Right cardiac atrium (tissue), 5 donors: ENCODE data around the gene ANKRD2. TPM values are rescaled to one million over a fixed set of nuclear protein-coding genes. Genes with fewer than 3 reads are reported as not detected.
A peak's percentile ranks its signal among the peaks of the same experiment; 100 is the strongest.

Experiments used
- ATAC-seq, 2 donors: fragments of 200-7000 bp; cut with Tn5 transposase; one replicate each; pipeline versions ENCODE4 v1.8.0 to v1.9.1; 2020; ENCODE audit warnings: moderate library complexity in 2 of 2, mild to moderate bottlenecking in 1 of 2
- DNase-seq, 3 donors: peaks; one replicate each; pipeline ENCODE4 v3.0.0-alpha.2; 2020
- H3K27ac ChIP-seq: one replicate; pipeline ENCODE4 v1.5.1; 2013; ENCODE audit warnings: mild to moderate bottlenecking, low read length, control low read depth, moderate library complexity
- H3K27me3 ChIP-seq: one replicate; pipeline ENCODE4 v1.6.1; 2013; ENCODE audit not compliant: control insufficient read depth, insufficient read depth
- H3K4me1 ChIP-seq: one replicate; pipeline ENCODE4 v1.6.1; 2013; ENCODE audit warnings: low read length; ENCODE audit not compliant: control insufficient read depth, insufficient read depth
- H3K4me3 ChIP-seq: one replicate; pipeline ENCODE4 v1.5.1; 2013; ENCODE audit warnings: low read length, control low read depth
- H3K9me3 ChIP-seq: one replicate; pipeline ENCODE4 v1.6.1; 2013; ENCODE audit warnings: low read length; ENCODE audit not compliant: control insufficient read depth
- WGBS: extraction: QIAGEN DNeasy Blood & Tissue Kit; methylation state at CpG from one replicate; pipeline ENCODE4 v1.1.7; 2013; 5-methylcytosine and 5-hydroxymethylcytosine counted together
- intact Hi-C, 4 donors: fragments of 100-400 bp; cut with DNase I; formaldehyde crosslinking; loops; one replicate each; pipeline versions ENCODE4 v1.11.0 to v1.14.0; 2022 to 2023
- polyA plus RNA-seq: library from polyadenylated mRNA; stranded (reverse); fragments of 200-250 nt; gene quantifications from one replicate; pipeline ENCODE4 v1.2.3, GENCODE V29; 2013
- total RNA-seq, 4 donors: library from RNA; stranded (reverse); fragmentation: NEBNext Ultra II Directional; extraction: Animal tissue kit (Norgen Biotek cat#: 25700); gene quantifications; one replicate each; pipeline ENCODE4 v1.2.1, GENCODE V29; 2021
- donor health status: healthy with polysubstance abuse.
- donor health status: DM: no; HTN: yes; CAD: no.
- donor health status: DM: no; HTN: no; CAD: no.
- donor health status: DM: no; HTN: yes; CAD: no; lungs with severe emphysema.
- donor health status: DM: yes; HTN: yes; CAD: no.

The ANKRD2 gene
- total and polyA plus RNA-seq, 5 donors = 9.9 to 67.6 (median 19.1) TPM

DNA sequence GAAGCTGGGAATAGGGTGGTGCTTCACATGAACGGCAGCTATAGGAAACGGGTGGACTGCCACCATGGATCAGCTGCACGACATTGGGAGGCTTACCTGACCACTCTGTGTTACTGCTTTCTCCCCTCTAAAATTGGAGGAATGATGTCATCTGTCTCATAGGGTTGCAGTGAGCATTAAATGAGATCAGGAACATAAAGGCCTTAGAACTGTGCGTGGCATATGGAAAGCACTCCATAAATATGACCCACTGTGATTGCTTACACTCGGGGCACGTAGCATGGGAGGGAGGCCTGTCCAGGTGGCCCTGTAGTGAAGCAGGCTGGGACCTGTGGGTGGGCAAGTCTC is 26.7 kb downstream of the ANKRD2 start:
- 82% methylated on average over 6 of the region's 6 CpGs for WGBS
- Histone ChIP-seq H3K9me3 (no peaks in the 10 kb centered on the region), H3K27me3 (no peaks in the 10 kb centered on the region), H3K4me3 (no peak overlapping the region), H3K27ac (no peak overlapping the region), H3K4me1 (peaks cover 4% of the 10 kb centered on the region)
- intact Hi-C loops = no loop called here
- DNase-seq = no peak
- ATAC-seq = no peak

DNA sequence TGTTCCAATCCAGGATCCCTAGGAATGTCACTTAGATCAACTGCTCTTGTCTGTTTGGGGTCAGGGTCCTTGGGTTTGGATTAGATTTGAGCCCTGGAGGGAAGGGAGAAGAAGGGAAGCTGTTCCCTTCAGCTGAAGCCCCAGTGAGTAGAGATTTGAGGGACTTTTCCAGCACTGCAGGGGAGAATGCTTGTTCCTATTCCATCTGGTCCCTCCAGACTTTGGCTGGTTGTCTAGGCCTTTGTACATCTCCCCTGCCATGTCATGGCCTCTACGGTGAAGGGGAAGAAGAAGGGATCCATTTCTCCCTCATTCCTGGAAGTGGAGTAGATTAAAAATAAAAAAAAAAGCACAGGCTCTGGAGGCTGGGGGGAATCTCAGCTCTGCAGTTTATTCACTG is 28.0 kb downstream of the ANKRD2 start:
- Histone ChIP-seq H3K4me3 (no peak overlapping the region), H3K4me1 (peaks cover 4% of the 10 kb centered on the region), H3K9me3 (no peaks in the 10 kb centered on the region), H3K27ac (peak overlapping the region; percentile 76), H3K27me3 (no peaks in the 10 kb centered on the region)
- intact Hi-C loops = no loop called here
- DNase-seq = no peak
- WGBS = 74% methylated on average over 1 of the region's 1 CpG
- ATAC-seq = no peak

GRCh38 chr10:97601268-97602215 is 29.0 kb downstream of the ANKRD2 start:
- Histone ChIP-seq H3K9me3 (no peaks in the 10 kb centered on the region), H3K27me3 (no peaks in the 10 kb centered on the region), H3K27ac (peak overlapping the region; percentile 76), H3K4me3 (no peak overlapping the region), H3K4me1 (no peaks in the 10 kb centered on the region)
- DNase-seq = peak in 2 of 3 donors; percentile 80 to 81
- intact Hi-C loops = no loop called here
- peak; percentile 56 to 70 for ATAC-seq
- WGBS = 63% methylated on average over 21 of the region's 21 CpGs

GRCh38 chr10:97607095-97607636 is 34.6 kb downstream of the ANKRD2 start:
- intact Hi-C loops = no loop called here
- ATAC-seq (no peak), DNase-seq (no peak)
- 88% methylated on average over 5 of the region's 5 CpGs for WGBS
- H3K27me3 ChIP-seq = no peaks in the 10 kb centered on the region
- H3K4me1 ChIP-seq = peaks cover 3% of the 10 kb centered on the region
- H3K4me3 ChIP-seq = no peak overlapping the region
- H3K9me3 ChIP-seq = no peaks in the 10 kb centered on the region
- peak overlapping the region; percentile 12 for H3K27ac ChIP-seq

DNA sequence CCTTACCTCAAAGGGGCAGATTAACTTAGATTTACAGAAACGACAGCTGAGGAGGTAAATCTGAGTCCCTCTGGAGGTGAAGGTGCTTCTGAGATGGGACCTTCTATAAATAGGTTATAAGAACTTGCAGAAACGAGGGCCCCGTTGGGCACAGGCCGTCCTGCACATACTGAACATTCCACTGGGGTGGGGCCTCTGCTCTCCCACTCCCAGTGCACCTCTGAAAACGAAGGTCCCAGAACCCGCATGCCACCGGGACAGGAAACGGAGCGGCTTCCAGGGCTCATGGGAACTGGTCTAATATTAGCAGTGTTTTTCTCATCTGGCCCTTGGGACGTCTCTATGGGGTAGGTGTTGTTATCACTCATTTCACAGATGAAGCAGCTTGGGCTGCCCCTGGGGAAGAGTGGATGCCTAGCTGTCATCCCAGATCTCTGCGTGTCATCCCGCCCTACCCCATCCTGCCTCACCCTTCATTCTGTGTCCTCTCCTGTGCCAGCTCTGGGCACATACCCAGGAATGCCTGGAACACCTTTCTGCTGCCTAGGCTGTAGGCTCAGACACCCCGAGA is 36.5 kb downstream of the ANKRD2 start:
- H3K9me3 ChIP-seq = no peaks in the 10 kb centered on the region
- intact Hi-C loops = no loop called here
- peak overlapping the region; percentile 93 for H3K27ac ChIP-seq
- no peaks in the 10 kb centered on the region for H3K27me3 ChIP-seq
- peak; percentile 66 to 85 (median 82) for DNase-seq
- peak; percentile 85 to 89 for ATAC-seq
- peaks cover 3% of the 10 kb centered on the region for H3K4me1 ChIP-seq
- H3K4me3 ChIP-seq = no peak overlapping the region
- WGBS = 50% methylated on average over 13 of the region's 13 CpGs

DNA sequence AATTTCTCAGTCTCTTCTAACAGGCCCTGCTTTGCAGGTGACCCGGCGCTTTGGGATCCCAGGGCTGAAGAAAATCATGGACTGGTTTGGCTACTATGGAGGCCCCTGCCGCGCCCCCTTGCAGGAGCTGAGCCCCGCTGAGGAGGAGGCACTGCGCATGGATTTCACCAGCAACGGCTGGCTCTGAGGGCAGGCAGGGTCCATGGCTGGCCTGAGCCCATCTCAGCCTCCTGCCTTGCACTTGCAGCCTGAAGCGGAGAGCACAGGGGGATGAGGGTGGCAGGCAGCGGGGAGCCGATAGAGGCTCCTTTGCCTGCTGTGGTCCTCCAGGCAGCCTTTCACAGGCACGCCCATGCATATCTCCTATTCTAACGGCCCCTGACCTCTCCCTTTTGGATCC is 38.9 kb downstream of the ANKRD2 start:
- intact Hi-C loops = loop anchor here in 1 of 4 donors (5.0 to 10.0 kb wide), 2 partner anchors 39 to 207 kb away; partner anchors contain the start of genes ANKRD2 and RRP12
- DNase-seq = no peak
- ATAC-seq = no peak
- H3K27ac ChIP-seq = peak overlapping the region; percentile 89
- H3K9me3 ChIP-seq = no peaks in the 10 kb centered on the region
- peaks cover 3% of the 10 kb centered on the region for H3K4me1 ChIP-seq
- 79% methylated on average over 12 of the region's 12 CpGs for WGBS
- H3K4me3 ChIP-seq = no peak overlapping the region
- H3K27me3 ChIP-seq = no peaks in the 10 kb centered on the region

GRCh38 chr10:97612386-97612785 is 39.8 kb downstream of the ANKRD2 start:
- ATAC-seq = peak; percentile 63 to 79
- DNase-seq = no peak
- intact Hi-C loops = loop anchor here (2.0 to 10.0 kb wide), 3 partner anchors 40 to 208 kb away; partner anchors contain the start of genes ANKRD2 (in 4 of the 4) and RRP12 (in 1 of the 4)
- Histone ChIP-seq H3K27ac (peak overlapping the region; percentile 64), H3K27me3 (no peaks in the 10 kb centered on the region), H3K4me3 (no peak overlapping the region), H3K4me1 (peaks cover 3% of the 10 kb centered on the region), H3K9me3 (no peaks in the 10 kb centered on the region)
- WGBS = 13% methylated on average over 2 of the region's 2 CpGs

GRCh38 chr10:97618285-97618684 is 45.7 kb downstream of the ANKRD2 start:
- Histone ChIP-seq H3K4me3 (no peak overlapping the region), H3K4me1 (no peaks in the 10 kb centered on the region), H3K27me3 (no peaks in the 10 kb centered on the region), H3K27ac (no peak overlapping the region), H3K9me3 (no peaks in the 10 kb centered on the region)
- DNase-seq (no peak), ATAC-seq (no peak)
- intact Hi-C loops = loop anchor here in 1 of 4 donors (10.0 kb wide), 1 partner anchor 213 kb away; the partner anchor contains the start of gene RRP12
- WGBS = 91% methylated on average over 4 of the region's 4 CpGs

- no peaks in the 10 kb centered on the region for H3K27me3 ChIP-seq
- H3K4me1 ChIP-seq = no peaks in the 10 kb centered on the region
- DNase-seq (no peak), ATAC-seq (no peak)
- no peak overlapping the region for H3K4me3 ChIP-seq
- WGBS = 95% methylated on average over 4 of the region's 4 CpGs
- H3K9me3 ChIP-seq = no peaks in the 10 kb centered on the region
- intact Hi-C loops = loop anchor here in 1 of 4 donors (10.0 kb wide), 1 partner anchor 214 kb away; the partner anchor contains the start of gene RRP12
- H3K27ac ChIP-seq = no peak overlapping the region
Measured at GRCh38 chr10:97618733-97619132, 46.2 kb downstream of the ANKRD2 start.

- WGBS = 91% methylated on average over 1 of the region's 1 CpG
- intact Hi-C loops = no loop called here
- Histone ChIP-seq H3K27ac (no peak overlapping the region), H3K9me3 (no peaks in the 10 kb centered on the region), H3K4me1 (no peaks in the 10 kb centered on the region), H3K4me3 (no peak overlapping the region), H3K27me3 (no peaks in the 10 kb centered on the region)
- no peak for DNase-seq
- no peak for ATAC-seq
Measured at GRCh38 chr10:97623277-97623676, 50.7 kb downstream of the ANKRD2 start.

GRCh38 chr10:97627731-97628130 is 55.2 kb downstream of the ANKRD2 start:
- intact Hi-C loops = no loop called here
- ATAC-seq (peak; percentile 11 to 30), DNase-seq (no peak)
- H3K27me3 ChIP-seq = no peaks in the 10 kb centered on the region
- H3K9me3 ChIP-seq = no peaks in the 10 kb centered on the region
- no peaks in the 10 kb centered on the region for H3K4me1 ChIP-seq
- no peak overlapping the region for H3K27ac ChIP-seq
- no peak overlapping the region for H3K4me3 ChIP-seq
- WGBS = 35% methylated on average over 4 of the region's 4 CpGs
